K562 (cell line): Measurements from ENCODE around the gene CAMK2B. TPM values are rescaled to one million over a fixed set of nuclear protein-coding genes. Genes with fewer than 3 reads are reported as not detected.
A peak's percentile ranks its signal among the peaks of the same experiment; 100 is the strongest.

Experiments
- ATAC-seq: fragments of 200-7000 bp; cut with Tn5 transposase; 3 replicates; pipeline ENCODE4 v1.9.1; 2020; ENCODE audit warnings: moderate library complexity
- BruUV-seq: library from RNA; stranded (reverse); fragments of 400-500 nt; replicated peaks from 2 replicates; lab custom pipeline; 2021; lab: Mats Ljungman, UMichigan
- CTCF ChIA-PET: fragments of 300-600 bp; formaldehyde crosslinking; extraction: SDS; loops from one replicate; lab custom pipeline; 2021; ENCODE audit warnings: low intra/inter-chr PET ratio; lab: Yijun Ruan, JAX
- POLR2A ChIA-PET: fragments of 300-600, 350-650 bp; sonication (Branson Sonifier 250); formaldehyde crosslinking; extraction: SDS; loops from one replicate; lab custom pipeline; 2021; ENCODE audit warnings: antibody characterized with exemption, inconsistent platforms; lab: Yijun Ruan, JAX
- DNase-seq, 4 experiments: peaks; one replicate each; pipeline versions ENCODE4 v3.0.0 to v3.0.0-alpha.2; 2011 to 2018; ENCODE audit warnings: low spot score in 3 of 4, mixed read lengths in 3 of 4; ENCODE audit errors: extremely low read depth in 1 of 4
- FAIRE-seq: peaks from 2 replicates; lab custom pipeline; 2011; peaks lifted over from hg19 to GRCh38; lab: Jason Lieb, UNC
- H2AFZ ChIP-seq: 2 replicates; pipeline ENCODE4 v1.6.0; 2011; ENCODE audit warnings: low read depth, low read length, control low read depth, inconsistent platforms
- H3K27ac ChIP-seq: fragments of 200-600 bp; 3 replicates; pipeline ENCODE4 v1.8.0; 2011; ENCODE audit warnings: low read depth, mild to moderate bottlenecking, control low read depth, inconsistent platforms, low read length, moderate library complexity, mixed read lengths; ENCODE audit errors: extremely low read depth
- H3K27me3 ChIP-seq, 2 experiments: fragments of 300-600 bp in 1 of 2; 2 replicates in 1 of 2; 3 replicates in 1 of 2; pipeline versions ENCODE4 v1.6.0 to v1.8.0; 2011; ENCODE audit warnings: inconsistent platforms in 2 of 2, low read length in 2 of 2, mild to moderate bottlenecking in 1 of 2, mixed read lengths in 1 of 2, moderate library complexity in 1 of 2; ENCODE audit not compliant: control insufficient read depth in 2 of 2, insufficient read depth in 2 of 2
- H3K36me3 ChIP-seq: fragments of 300-600 bp; 3 replicates; pipeline ENCODE4 v1.8.0; 2011; ENCODE audit warnings: mild to moderate bottlenecking, low read length, inconsistent platforms; ENCODE audit not compliant: control insufficient read depth, insufficient read depth
- H3K4me1 ChIP-seq, 2 experiments: fragments of 200-600 bp in 1 of 2; replicated peaks in 1 of 2; 2 replicates in 1 of 2; 3 replicates in 1 of 2; pipeline versions ENCODE4 v1.5.1 to v1.8.0; 2011; ENCODE audit warnings: inconsistent platforms in 2 of 2, low read length in 2 of 2, mild to moderate bottlenecking in 1 of 2, mixed read lengths in 1 of 2, moderate library complexity in 1 of 2; ENCODE audit not compliant: control insufficient read depth in 2 of 2, insufficient read depth in 2 of 2
- H3K4me2 ChIP-seq: 2 replicates; pipeline ENCODE4 v1.6.1; 2011; ENCODE audit warnings: low read length, control low read depth, inconsistent platforms, mixed read lengths; ENCODE audit not compliant: insufficient read depth
- H3K4me3 ChIP-seq: fragments of 200-600 bp; sonication (generic), shearing (Covaris generic); 2 replicates; pipeline ENCODE4 v1.5.1; 2016; ENCODE audit warnings: control low read depth, inconsistent platforms
- H3K79me2 ChIP-seq: fragments of 200-600 bp; 3 replicates; pipeline ENCODE4 v1.8.0; 2011; ENCODE audit warnings: low read length, inconsistent platforms; ENCODE audit not compliant: control insufficient read depth, insufficient read depth
- H3K9ac ChIP-seq, 2 experiments: 2 replicates each; pipeline versions ENCODE4 v1.6.0 to v1.6.1; 2011; ENCODE audit warnings: low read depth in 2 of 2, low read length in 2 of 2, control low read depth in 1 of 2, inconsistent platforms in 1 of 2, mild to moderate bottlenecking in 1 of 2, mixed read lengths in 1 of 2; ENCODE audit not compliant: insufficient read depth in 1 of 2
- H3K9me1 ChIP-seq: one replicate; pipeline ENCODE4 v1.6.0; 2011; ENCODE audit warnings: inconsistent platforms, mild to moderate bottlenecking, low read length, moderate library complexity; ENCODE audit not compliant: control insufficient read depth, insufficient read depth
- H3K9me3 ChIP-seq: replicated peaks from 2 replicates; pipeline ENCODE4 v1.5.1; 2011; ENCODE audit warnings: low read depth, low read length, inconsistent platforms; ENCODE audit not compliant: control insufficient read depth, insufficient read depth
- H4K20me1 ChIP-seq: replicated peaks from 2 replicates; pipeline ENCODE4 v1.6.1; 2011; ENCODE audit warnings: low read length, inconsistent platforms, mixed read lengths; ENCODE audit not compliant: control insufficient read depth, insufficient read depth
- BHLHE40 ChIP-seq: IDR thresholded peaks from 2 replicates; pipeline ENCODE4 v1.6.1; 2011; ENCODE audit warnings: low read length, improper control_type of control experiment
- ETS2 ChIP-seq: IDR thresholded peaks from 2 replicates; pipeline ENCODE4 v1.6.1; 2016; ENCODE audit warnings: borderline replicate concordance, missing genetic modification characterization, mild to moderate bottlenecking, moderate library complexity, missing compliant biosample characterization; ENCODE audit not compliant: poor library complexity, severe bottlenecking
- MAFG ChIP-seq: fragments of 450-650 bp; conservative IDR thresholded peaks from 2 replicates; pipeline ENCODE4 v1.6.1; 2016; ENCODE audit warnings: missing genetic modification characterization, missing compliant biosample characterization
- MXI1 ChIP-seq: IDR thresholded peaks from 2 replicates; pipeline ENCODE4 v1.6.1; 2011; ENCODE audit warnings: low read depth, mild to moderate bottlenecking, improper control_type of control experiment, low read length
- RBM22 ChIP-seq: fragments of 200-400 bp; formaldehyde crosslinking; IDR thresholded peaks from 2 replicates; pipeline ENCODE4 v1.6.1; 2018; ENCODE audit warnings: low read length, low read depth; ENCODE audit not compliant: poor library complexity, severe bottlenecking
- ZNF316 ChIP-seq: fragments of 450-650 bp; IDR thresholded peaks from 2 replicates; pipeline ENCODE4 v1.6.1; 2016
- WGBS: fragments of 100-300 bp; shearing (Covaris generic); methylation state at CpG from one replicate; pipeline ENCODE4 v1.1.6; 2016; ENCODE audit warnings: low coverage, mixed read lengths; ENCODE audit not compliant: insufficient coverage; ENCODE audit errors: missing lambda C conversion rate; 5-methylcytosine and 5-hydroxymethylcytosine counted together
- in situ Hi-C: fragments of 300-500 bp; cut with MboI; formaldehyde crosslinking; loops from 4 replicates; pipeline ENCODE4 v1.15.0; 2018; ENCODE audit warnings: inconsistent platforms, mixed read lengths
- intact Hi-C: fragments of 100-400 bp; cut with micrococcal nuclease; formaldehyde crosslinking; loops from 2 replicates; pipeline ENCODE4 v1.14.2; 2022
- polyA plus RNA-seq, 8 experiments: library from polyadenylated mRNA; depleted of rRNA in 4 of 8; stranded (reverse) in 5 of 8; unstranded in 3 of 8; fragments of >200 nt; fragmentation: Nextera tagmentation in 2 of 8; fragmentation: Illumina TruSeq in 1 of 8; extraction: Ambion mirVana in 2 of 8; extraction: Trizol in 1 of 8; gene quantifications; 2 replicates each; pipeline versions ENCODE4 v1.2.1 to v1.2.3, GENCODE V29; 2011 to 2014; ENCODE audit warnings: inconsistent platforms in 1 of 8, missing spikeins in 1 of 8
- total RNA-seq, 7 experiments: library from RNA; depleted of rRNA in 6 of 7; stranded (reverse); fragments of >200 nt in 6 of 7; fragmentation: Illumina TruSeq in 2 of 7; extraction: Trizol in 2 of 7; gene quantifications; 2 replicates each; pipeline versions ENCODE4 v1.2.1 to v1.2.3, GENCODE V29; 2011 to 2021; ENCODE audit warnings: low replicate concordance in 1 of 7
- TF ChIP-seq, protein P1 (sequence below): fragments of 450-650 bp; formaldehyde crosslinking; IDR thresholded peaks from 2 replicates; pipeline ENCODE4 v1.4.0; 2020; ENCODE audit warnings: mild to moderate bottlenecking, moderate library complexity
- TF ChIP-seq, protein P2 (sequence below): fragments of 150-350 bp; IDR thresholded peaks from 2 replicates; pipeline ENCODE4 v1.6.1; 2014; ENCODE audit warnings: low read depth, mild to moderate bottlenecking, low read length, borderline replicate concordance

The CAMK2B gene
- total and polyA plus RNA-seq, 9 of the 15 experiments (the other 6 are each of a cell fraction or from before 2014, with no cell fraction given) = 0.04 to 0.09 (median 0.05) TPM; not detected in 4

DNA sequence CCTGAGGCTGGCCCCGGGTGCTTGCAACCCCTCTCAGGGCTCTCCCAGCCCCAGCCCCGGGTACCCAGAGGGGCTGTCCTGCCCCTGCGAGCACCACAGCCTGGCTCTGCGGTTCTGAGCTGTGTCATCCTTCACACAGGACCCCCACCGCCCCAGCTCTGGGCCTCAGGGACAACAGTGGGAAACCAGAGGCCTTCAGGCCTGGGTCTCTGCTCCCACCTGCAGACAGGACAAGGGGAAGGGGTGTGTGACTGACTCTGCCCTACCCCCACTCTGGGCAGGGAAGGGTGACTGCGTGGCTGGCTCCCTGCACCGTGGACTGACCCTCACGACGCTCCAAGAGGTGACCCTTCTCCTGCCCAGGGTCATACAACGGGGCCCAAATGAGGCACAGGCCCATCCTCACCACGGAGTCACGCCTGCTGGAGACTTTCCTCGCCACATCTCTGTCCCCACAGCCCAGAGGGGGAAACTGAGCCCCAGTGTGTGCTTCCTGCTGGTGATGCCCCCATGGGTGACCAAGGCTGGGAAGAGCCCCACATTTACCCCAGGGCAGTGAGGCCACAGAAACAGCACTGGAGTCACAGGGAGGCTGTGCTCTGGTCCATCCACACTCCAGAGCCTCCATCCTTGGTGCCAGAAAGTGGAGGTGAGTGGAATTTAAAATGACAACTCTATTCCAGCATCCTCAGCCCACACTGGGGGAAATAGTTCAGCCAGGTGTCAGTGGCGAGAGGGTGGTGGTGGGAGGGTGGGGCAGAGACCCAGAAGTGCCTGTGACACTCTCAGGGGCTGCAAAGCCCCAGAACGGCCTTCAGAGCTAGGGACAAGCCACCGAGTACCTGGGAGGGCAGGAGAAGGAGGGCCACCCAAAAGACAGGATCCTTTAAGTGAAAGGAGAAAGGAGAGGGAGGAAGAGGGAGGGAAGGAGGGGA is 13.6 kb downstream of the CAMK2B start (continued):
- TF ChIP-seq ETS2 (tag) (no peak), BHLHE40 (no peak)

DNA sequence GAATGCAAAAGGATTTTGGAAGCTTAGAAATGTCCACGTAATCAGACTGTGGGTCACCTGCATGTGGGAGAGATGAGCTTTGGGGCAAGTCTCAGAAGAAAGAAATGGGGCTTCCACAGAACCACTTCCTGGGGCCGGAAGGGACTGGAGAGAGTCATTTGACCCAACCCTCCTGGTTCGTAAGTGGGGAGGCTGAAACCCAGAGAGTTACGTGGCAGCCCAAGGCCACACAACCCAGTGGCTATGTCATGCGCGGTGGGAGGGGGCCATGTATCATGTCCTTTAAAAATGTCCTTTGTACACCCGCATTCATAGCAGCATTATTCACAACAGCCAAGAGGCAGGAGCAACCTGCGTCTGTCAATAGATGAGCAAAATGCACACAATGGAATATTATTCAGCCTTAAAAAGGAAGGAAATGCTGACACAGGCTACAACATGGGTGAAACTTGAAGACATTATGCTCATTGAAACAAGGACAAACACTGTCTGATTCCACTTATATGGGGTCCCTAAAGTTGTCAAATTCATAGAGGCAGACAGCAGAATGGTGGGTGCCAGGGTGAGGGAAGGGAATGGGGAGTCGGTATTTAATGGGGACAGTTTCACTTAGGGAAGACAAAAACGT is 15.1 kb downstream of the CAMK2B start:
- Histone ChIP-seq H3K9me1 (no peaks in the 10 kb centered on the region), H3K9me3 (no peaks in the 10 kb centered on the region), H3K4me2 (no peak overlapping the region), H3K27ac (no peak overlapping the region), H4K20me1 (0 out of 2 replicates have a peak, but pooled peaks cover 3% of the 10 kb centered on the region), H3K9ac (no peak overlapping the region), H3K79me2 (no peaks in the 10 kb centered on the region), H2AFZ (peak overlapping the region; percentile 54), H3K36me3 (no peaks in the 10 kb centered on the region), H3K4me1 (peaks cover 0 to 17% of the 10 kb centered on the region in 2 experiments; a peak in 3 of 5 replicates), H3K27me3 (peaks cover 3 to 31% of the 10 kb centered on the region in 2 experiments; a peak in 2 of 5 replicates), H3K4me3 (no peak overlapping the region)
- TF ChIP-seq RBM22 = no peak
- TF ChIP-seq ZNF316 = peak; percentile 53
- TF ChIP-seq MXI1 = no peak
- TF ChIP-seq, protein P1, sequence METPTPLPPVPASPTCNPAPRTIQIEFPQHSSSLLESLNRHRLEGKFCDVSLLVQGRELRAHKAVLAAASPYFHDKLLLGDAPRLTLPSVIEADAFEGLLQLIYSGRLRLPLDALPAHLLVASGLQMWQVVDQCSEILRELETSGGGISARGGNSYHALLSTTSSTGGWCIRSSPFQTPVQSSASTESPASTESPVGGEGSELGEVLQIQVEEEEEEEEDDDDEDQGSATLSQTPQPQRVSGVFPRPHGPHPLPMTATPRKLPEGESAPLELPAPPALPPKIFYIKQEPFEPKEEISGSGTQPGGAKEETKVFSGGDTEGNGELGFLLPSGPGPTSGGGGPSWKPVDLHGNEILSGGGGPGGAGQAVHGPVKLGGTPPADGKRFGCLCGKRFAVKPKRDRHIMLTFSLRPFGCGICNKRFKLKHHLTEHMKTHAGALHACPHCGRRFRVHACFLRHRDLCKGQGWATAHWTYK (CRISPR knock-in tag) = 0 out of 2 replicates have a peak, but pooled peaks have one; percentile 54
- TF ChIP-seq, protein P2, sequence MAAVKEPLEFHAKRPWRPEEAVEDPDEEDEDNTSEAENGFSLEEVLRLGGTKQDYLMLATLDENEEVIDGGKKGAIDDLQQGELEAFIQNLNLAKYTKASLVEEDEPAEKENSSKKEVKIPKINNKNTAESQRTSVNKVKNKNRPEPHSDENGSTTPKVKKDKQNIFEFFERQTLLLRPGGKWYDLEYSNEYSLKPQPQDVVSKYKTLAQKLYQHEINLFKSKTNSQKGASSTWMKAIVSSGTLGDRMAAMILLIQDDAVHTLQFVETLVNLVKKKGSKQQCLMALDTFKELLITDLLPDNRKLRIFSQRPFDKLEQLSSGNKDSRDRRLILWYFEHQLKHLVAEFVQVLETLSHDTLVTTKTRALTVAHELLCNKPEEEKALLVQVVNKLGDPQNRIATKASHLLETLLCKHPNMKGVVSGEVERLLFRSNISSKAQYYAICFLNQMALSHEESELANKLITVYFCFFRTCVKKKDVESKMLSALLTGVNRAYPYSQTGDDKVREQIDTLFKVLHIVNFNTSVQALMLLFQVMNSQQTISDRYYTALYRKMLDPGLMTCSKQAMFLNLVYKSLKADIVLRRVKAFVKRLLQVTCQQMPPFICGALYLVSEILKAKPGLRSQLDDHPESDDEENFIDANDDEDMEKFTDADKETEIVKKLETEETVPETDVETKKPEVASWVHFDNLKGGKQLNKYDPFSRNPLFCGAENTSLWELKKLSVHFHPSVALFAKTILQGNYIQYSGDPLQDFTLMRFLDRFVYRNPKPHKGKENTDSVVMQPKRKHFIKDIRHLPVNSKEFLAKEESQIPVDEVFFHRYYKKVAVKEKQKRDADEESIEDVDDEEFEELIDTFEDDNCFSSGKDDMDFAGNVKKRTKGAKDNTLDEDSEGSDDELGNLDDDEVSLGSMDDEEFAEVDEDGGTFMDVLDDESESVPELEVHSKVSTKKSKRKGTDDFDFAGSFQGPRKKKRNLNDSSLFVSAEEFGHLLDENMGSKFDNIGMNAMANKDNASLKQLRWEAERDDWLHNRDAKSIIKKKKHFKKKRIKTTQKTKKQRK = no peak
- peak; percentile 16; the same call in 1 of the 2 replicates for TF ChIP-seq MAFG (tag)
- POLR2A ChIA-PET = no interaction called here
- intact Hi-C loops (no loop called here), in situ Hi-C loops (no loop called here)
- BruUV-seq = no TSS peak
- peak in 1 of 4 experiments; percentile 7 for DNase-seq
- no peak for FAIRE-seq
- no peak for ATAC-seq
- CTCF ChIA-PET = no interaction called here
- 63% methylated on average over 10 of the region's 10 CpGs for WGBS
